Stomach (tissue), 4 donors: ENCODE data around the gene CACNB2.

Source experiments
- EP300 ChIP-seq: sonication (generic); formaldehyde crosslinking; IDR thresholded peaks from one replicate; pipeline ENCODE4 v1.6.1; 2017; ENCODE audit warnings: antibody characterized with exemption
- POLR2A ChIP-seq, 4 donors: fragments of 450-650 bp; IDR thresholded peaks; one replicate each; pipeline ENCODE4 v1.6.1; 2016; ENCODE audit warnings: antibody characterized with exemption in 4 of 4, control low read depth in 2 of 4, mild to moderate bottlenecking in 1 of 4, moderate library complexity in 1 of 4
- POLR2AphosphoS5 ChIP-seq, 3 donors: sonication (generic); formaldehyde crosslinking; IDR thresholded peaks; one replicate each; pipeline ENCODE4 v1.6.1; 2016; ENCODE audit warnings: antibody characterized with exemption in 3 of 3
- TF ChIP-seq, protein P1 (sequence below), 7 experiments: fragments of 450-650 bp in 4 of 7; fragments of 200-600 bp in 3 of 7; sonication (generic) in 3 of 7; IDR thresholded peaks; one replicate each; pipeline ENCODE4 v1.5.1; 2016 to 2019; ENCODE audit warnings: antibody characterized with exemption in 7 of 7, control low read depth in 2 of 7, mild to moderate bottlenecking in 1 of 7

DNA sequence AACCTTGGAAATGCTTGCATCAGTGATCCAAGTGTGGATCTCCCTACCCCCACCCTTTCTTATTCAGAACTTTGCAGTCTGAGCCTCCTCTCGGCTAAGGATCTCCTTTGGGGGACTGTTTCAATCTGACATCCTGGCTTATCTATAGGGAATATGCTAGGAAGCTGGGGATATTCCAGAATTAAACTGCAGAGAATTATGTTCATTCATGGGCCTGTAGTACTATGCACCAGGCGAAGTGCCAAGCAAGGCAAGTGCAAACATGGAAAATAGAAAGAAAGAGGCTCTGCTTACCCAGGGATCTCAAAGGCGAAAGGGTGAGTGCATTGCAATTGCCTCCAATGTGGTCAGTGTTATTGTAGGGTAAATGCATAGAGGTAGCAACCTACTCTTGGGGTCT lies 96.5 kb downstream of the CACNB2 start:
- TF ChIP-seq, protein P1, sequence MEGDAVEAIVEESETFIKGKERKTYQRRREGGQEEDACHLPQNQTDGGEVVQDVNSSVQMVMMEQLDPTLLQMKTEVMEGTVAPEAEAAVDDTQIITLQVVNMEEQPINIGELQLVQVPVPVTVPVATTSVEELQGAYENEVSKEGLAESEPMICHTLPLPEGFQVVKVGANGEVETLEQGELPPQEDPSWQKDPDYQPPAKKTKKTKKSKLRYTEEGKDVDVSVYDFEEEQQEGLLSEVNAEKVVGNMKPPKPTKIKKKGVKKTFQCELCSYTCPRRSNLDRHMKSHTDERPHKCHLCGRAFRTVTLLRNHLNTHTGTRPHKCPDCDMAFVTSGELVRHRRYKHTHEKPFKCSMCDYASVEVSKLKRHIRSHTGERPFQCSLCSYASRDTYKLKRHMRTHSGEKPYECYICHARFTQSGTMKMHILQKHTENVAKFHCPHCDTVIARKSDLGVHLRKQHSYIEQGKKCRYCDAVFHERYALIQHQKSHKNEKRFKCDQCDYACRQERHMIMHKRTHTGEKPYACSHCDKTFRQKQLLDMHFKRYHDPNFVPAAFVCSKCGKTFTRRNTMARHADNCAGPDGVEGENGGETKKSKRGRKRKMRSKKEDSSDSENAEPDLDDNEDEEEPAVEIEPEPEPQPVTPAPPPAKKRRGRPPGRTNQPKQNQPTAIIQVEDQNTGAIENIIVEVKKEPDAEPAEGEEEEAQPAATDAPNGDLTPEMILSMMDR (IDR thresholded peaks at IDR 0.05) = no peak
- TF ChIP-seq EP300 (no peak), POLR2A (IDR thresholded peaks at IDR 0.05) (no peak), POLR2AphosphoS5 (IDR thresholded peaks at IDR 0.05) (no peak)
